Measurements from ENCODE around the gene AP4S1.

DNA sequence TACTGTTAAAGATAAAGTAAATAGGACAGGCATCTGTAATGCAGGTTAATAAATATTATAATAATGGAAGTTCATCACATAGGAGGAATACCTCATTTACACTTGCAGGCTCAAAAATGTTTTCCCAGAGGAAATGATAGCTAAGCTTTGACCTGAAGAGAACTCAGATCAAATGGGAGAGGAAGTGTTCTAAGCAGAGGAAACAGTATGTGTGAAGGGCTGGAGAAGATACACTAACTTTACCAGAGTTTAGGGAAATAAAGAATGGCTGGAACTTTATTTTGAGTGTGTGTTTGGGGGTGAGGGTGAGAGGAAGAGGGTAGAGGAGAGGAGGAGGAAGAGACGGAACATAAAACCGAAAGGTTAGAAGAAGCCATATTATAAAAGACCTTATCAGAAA, 34.0 kb upstream of the AP4S1 start:
- TF ChIP-seq POLR2A (IDR thresholded peaks at IDR 0.05) (no peak), EP300 (IDR thresholded peaks at IDR 0.05) (no peak)
- TF ChIP-seq, protein P1, sequence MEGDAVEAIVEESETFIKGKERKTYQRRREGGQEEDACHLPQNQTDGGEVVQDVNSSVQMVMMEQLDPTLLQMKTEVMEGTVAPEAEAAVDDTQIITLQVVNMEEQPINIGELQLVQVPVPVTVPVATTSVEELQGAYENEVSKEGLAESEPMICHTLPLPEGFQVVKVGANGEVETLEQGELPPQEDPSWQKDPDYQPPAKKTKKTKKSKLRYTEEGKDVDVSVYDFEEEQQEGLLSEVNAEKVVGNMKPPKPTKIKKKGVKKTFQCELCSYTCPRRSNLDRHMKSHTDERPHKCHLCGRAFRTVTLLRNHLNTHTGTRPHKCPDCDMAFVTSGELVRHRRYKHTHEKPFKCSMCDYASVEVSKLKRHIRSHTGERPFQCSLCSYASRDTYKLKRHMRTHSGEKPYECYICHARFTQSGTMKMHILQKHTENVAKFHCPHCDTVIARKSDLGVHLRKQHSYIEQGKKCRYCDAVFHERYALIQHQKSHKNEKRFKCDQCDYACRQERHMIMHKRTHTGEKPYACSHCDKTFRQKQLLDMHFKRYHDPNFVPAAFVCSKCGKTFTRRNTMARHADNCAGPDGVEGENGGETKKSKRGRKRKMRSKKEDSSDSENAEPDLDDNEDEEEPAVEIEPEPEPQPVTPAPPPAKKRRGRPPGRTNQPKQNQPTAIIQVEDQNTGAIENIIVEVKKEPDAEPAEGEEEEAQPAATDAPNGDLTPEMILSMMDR (IDR thresholded peaks at IDR 0.05): no peak
